ENCODE data around the gene ENO3.
"Not testable (repeated sequence)": the region's sequence is repeated elsewhere in the genome, so short reads cannot be mapped to it uniquely, and the experiment has no call there.

ENO3 gene
- total RNA-seq = 10.9 to 16.8 (median 12.9) reads per million in 9 experiments

GRCh38 chr17:4950746-4951204, at the start of gene ENO3:
ENO3 (plus strand) TSS chr17:4951119; CDS start chr17:4951830, 711 bp downstream.
- Mint-ChIP-seq H3K9me3 (no peaks in the 10 kb centered on the region), H3K27ac (peak within 1 kb of the TSS; percentile 91 to 94), H3K4me3 (peak within 1 kb of the TSS; percentile 94), H3K27me3 (no peaks in the 10 kb centered on the region), H3K36me3 (ENCODE audit: insufficient read depth) (peaks cover 35% of the 10 kb centered on the region), H3K4me1 (ENCODE audit: low read depth in 2 of 2) (peaks cover 26 to 27% of the 10 kb centered on the region in 2 donors)
- DNase-seq = no peak
- no peak for ATAC-seq (replicated peaks)

- H3K4me3 Mint-ChIP-seq = peak overlapping the region; percentile 80 to 86
- H3K27me3 Mint-ChIP-seq = peaks cover 0 to 4% of the 10 kb centered on the region in 2 donors
- DNase-seq (no peak), ATAC-seq (replicated peaks) (no peak)
- H3K27ac Mint-ChIP-seq = peak overlapping the region; percentile 91 to 93
- peaks cover 37% of the 10 kb centered on the region in 2 donors for H3K4me1 Mint-ChIP-seq (ENCODE audit: low read depth in 2 of 2)
- no peaks in the 10 kb centered on the region for H3K9me3 Mint-ChIP-seq
- H3K36me3 Mint-ChIP-seq (ENCODE audit: insufficient read depth) = peaks cover 49% of the 10 kb centered on the region
Measured at GRCh38 chr17:4901648-4902344, 49.1 kb upstream of the ENO3 start.

GRCh38 chr17:4902540-4902939, 48.4 kb upstream of the ENO3 start:
- Mint-ChIP-seq H3K36me3 (ENCODE audit: insufficient read depth) (peaks cover 49% of the 10 kb centered on the region), H3K4me3 (peak overlapping the region; percentile 80 to 84), H3K9me3 (no peaks in the 10 kb centered on the region), H3K4me1 (ENCODE audit: low read depth in 2 of 2) (peaks cover 37% of the 10 kb centered on the region in 2 donors), H3K27me3 (peaks cover 0 to 4% of the 10 kb centered on the region in 2 donors), H3K27ac (peak overlapping the region; percentile 87 to 91)
- DNase-seq (no peak), ATAC-seq (replicated peaks) (no peak)

- peak within 1 kb of the TSS; percentile 80 to 84 for H3K4me3 Mint-ChIP-seq
- H3K4me1 Mint-ChIP-seq (ENCODE audit: low read depth in 2 of 2) = peaks cover 35 to 36% of the 10 kb centered on the region in 2 donors
- peaks cover 49% of the 10 kb centered on the region for H3K36me3 Mint-ChIP-seq (ENCODE audit: insufficient read depth)
- peaks cover 0 to 4% of the 10 kb centered on the region in 2 donors for H3K27me3 Mint-ChIP-seq
- DNase-seq (peak; percentile 65 to 75 (median 66)), ATAC-seq (replicated peaks) (peak; percentile 59)
- H3K27ac Mint-ChIP-seq = peak within 1 kb of the TSS; percentile 87 to 91
- no peaks in the 10 kb centered on the region for H3K9me3 Mint-ChIP-seq
Measured at GRCh38 chr17:4903051-4903818, 47.7 kb upstream of the ENO3 start, which contains the start of gene CHRNE. CHRNE (minus strand) TSS chr17:4903098; CDS start chr17:4903063, 35 bp downstream.

- peaks cover 17 to 18% of the 10 kb centered on the region in 2 donors for H3K4me1 Mint-ChIP-seq (ENCODE audit: low read depth in 2 of 2)
- DNase-seq; H3K4me3 Mint-ChIP-seq; H3K9me3 Mint-ChIP-seq; H3K27me3 Mint-ChIP-seq; H3K27ac Mint-ChIP-seq; ATAC-seq (replicated peaks): not testable (repeated sequence)
- H3K36me3 Mint-ChIP-seq (ENCODE audit: insufficient read depth) = peaks cover 31% of the 10 kb centered on the region
Measured at GRCh38 chr17:4906642-4907041, 44.3 kb upstream of the ENO3 start.

- peaks cover 5% of the 10 kb centered on the region in 2 donors for H3K4me1 Mint-ChIP-seq (ENCODE audit: low read depth in 2 of 2)
- ATAC-seq (replicated peaks) = no peak
- no peak overlapping the region for H3K4me3 Mint-ChIP-seq
- no peaks in the 10 kb centered on the region for H3K9me3 Mint-ChIP-seq
- H3K27ac Mint-ChIP-seq = no peak overlapping the region
- peaks cover 14% of the 10 kb centered on the region for H3K36me3 Mint-ChIP-seq (ENCODE audit: insufficient read depth)
- no peak for DNase-seq
- H3K27me3 Mint-ChIP-seq = peaks cover 0 to 10% of the 10 kb centered on the region in 2 donors
Measured at GRCh38 chr17:4908301-4908700, 42.6 kb upstream of the ENO3 start.

GRCh38 chr17:4908711-4909496, 42.0 kb upstream of the ENO3 start:
- no peaks in the 10 kb centered on the region for H3K4me1 Mint-ChIP-seq (ENCODE audit: low read depth in 2 of 2)
- ATAC-seq (replicated peaks) (peak; percentile 98), DNase-seq (peak; percentile 62 to 64 (median 64))
- peaks cover 0 to 10% of the 10 kb centered on the region in 2 donors for H3K27me3 Mint-ChIP-seq
- H3K4me3 Mint-ChIP-seq = no peak overlapping the region
- H3K27ac Mint-ChIP-seq = no peak overlapping the region
- peaks cover 8% of the 10 kb centered on the region for H3K36me3 Mint-ChIP-seq (ENCODE audit: insufficient read depth)
- H3K9me3 Mint-ChIP-seq = no peaks in the 10 kb centered on the region

- H3K27me3 Mint-ChIP-seq = peaks cover 0 to 5% of the 10 kb centered on the region in 2 donors
- H3K27ac Mint-ChIP-seq = no peak overlapping the region
- no peak overlapping the region for H3K4me3 Mint-ChIP-seq
- no peaks in the 10 kb centered on the region for H3K4me1 Mint-ChIP-seq (ENCODE audit: low read depth in 2 of 2)
- DNase-seq (no peak), ATAC-seq (replicated peaks) (no peak)
- H3K9me3 Mint-ChIP-seq = no peaks in the 10 kb centered on the region
- H3K36me3 Mint-ChIP-seq (ENCODE audit: insufficient read depth) = peaks cover 8% of the 10 kb centered on the region
Measured at GRCh38 chr17:4913994-4914393, 36.9 kb upstream of the ENO3 start.

- not testable (repeated sequence) for H3K36me3 Mint-ChIP-seq (ENCODE audit: insufficient read depth)
Measured at GRCh38 chr17:4914551-4914950, 36.4 kb upstream of the ENO3 start.

GRCh38 chr17:4919511-4920047, 31.3 kb upstream of the ENO3 start:
- no peak overlapping the region for H3K27ac Mint-ChIP-seq
- no peak for ATAC-seq (replicated peaks)
- H3K27me3 Mint-ChIP-seq = no peaks in the 10 kb centered on the region
- H3K9me3 Mint-ChIP-seq = no peaks in the 10 kb centered on the region
- no peaks in the 10 kb centered on the region for H3K36me3 Mint-ChIP-seq (ENCODE audit: insufficient read depth)
- peaks cover 0 to 4% of the 10 kb centered on the region in 2 donors for H3K4me1 Mint-ChIP-seq (ENCODE audit: low read depth in 2 of 2)
- no peak for DNase-seq
- no peak overlapping the region for H3K4me3 Mint-ChIP-seq

More at GRCh38 chr17:4914551-4914950, 36.4 kb upstream of the ENO3 start:
- ATAC-seq (replicated peaks); H3K4me1 Mint-ChIP-seq (ENCODE audit: low read depth in 2 of 2); H3K27me3 Mint-ChIP-seq; H3K27ac Mint-ChIP-seq; H3K4me3 Mint-ChIP-seq; DNase-seq; H3K9me3 Mint-ChIP-seq: not testable (repeated sequence)

GRCh38 chr17:4920351-4921048, 30.4 kb upstream of the ENO3 start:
- DNase-seq (no peak), ATAC-seq (replicated peaks) (no peak)
- peaks cover 0 to 4% of the 10 kb centered on the region in 2 donors for H3K4me1 Mint-ChIP-seq (ENCODE audit: low read depth in 2 of 2)
- no peak overlapping the region for H3K27ac Mint-ChIP-seq
- H3K27me3 Mint-ChIP-seq = no peaks in the 10 kb centered on the region
- no peak overlapping the region for H3K4me3 Mint-ChIP-seq
- no peaks in the 10 kb centered on the region for H3K36me3 Mint-ChIP-seq (ENCODE audit: insufficient read depth)
- H3K9me3 Mint-ChIP-seq = no peaks in the 10 kb centered on the region

- no peaks in the 10 kb centered on the region for H3K9me3 Mint-ChIP-seq
- H3K27me3 Mint-ChIP-seq = no peaks in the 10 kb centered on the region
- H3K27ac Mint-ChIP-seq = no peak overlapping the region
- H3K4me1 Mint-ChIP-seq (ENCODE audit: low read depth in 2 of 2) = peaks cover 0 to 4% of the 10 kb centered on the region in 2 donors
- no peak overlapping the region for H3K4me3 Mint-ChIP-seq
- H3K36me3 Mint-ChIP-seq (ENCODE audit: insufficient read depth) = no peaks in the 10 kb centered on the region
- ATAC-seq (replicated peaks) (no peak), DNase-seq (no peak)
Measured at GRCh38 chr17:4921320-4921719, 29.6 kb upstream of the ENO3 start.
